HUDEP-2 (cell line): ENCODE results near the gene SLAMF8.

Experiments used
- DNase-seq, 76 experiments: peaks; one replicate each; lab custom pipeline; 2025; ENCODE audit not compliant: unreplicated experiment in 76 of 76; lab: John Stamatoyannopoulos, UW

Gene SLAMF8

DNA sequence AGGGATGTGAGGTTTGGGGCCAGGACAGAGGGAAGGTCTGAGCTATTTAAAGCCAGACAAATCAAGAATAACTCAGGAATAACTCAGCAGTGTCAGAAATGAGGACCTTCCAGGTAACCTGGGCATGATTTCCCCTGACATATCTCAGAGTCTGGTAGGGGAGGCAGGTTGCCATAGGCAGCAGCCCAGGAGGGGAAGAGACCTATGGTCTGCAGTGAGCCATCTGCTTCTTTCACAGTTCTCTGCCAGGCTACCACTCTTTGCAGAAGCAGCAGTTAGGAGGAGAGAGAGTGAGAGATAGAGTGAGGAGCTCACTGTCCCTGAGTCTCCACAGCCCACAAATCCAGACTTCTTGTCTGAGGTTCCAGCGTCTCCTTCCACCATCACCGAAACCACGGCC is 42.1 kb downstream of the SLAMF8 start:
- DNase-seq: no peak

DNA sequence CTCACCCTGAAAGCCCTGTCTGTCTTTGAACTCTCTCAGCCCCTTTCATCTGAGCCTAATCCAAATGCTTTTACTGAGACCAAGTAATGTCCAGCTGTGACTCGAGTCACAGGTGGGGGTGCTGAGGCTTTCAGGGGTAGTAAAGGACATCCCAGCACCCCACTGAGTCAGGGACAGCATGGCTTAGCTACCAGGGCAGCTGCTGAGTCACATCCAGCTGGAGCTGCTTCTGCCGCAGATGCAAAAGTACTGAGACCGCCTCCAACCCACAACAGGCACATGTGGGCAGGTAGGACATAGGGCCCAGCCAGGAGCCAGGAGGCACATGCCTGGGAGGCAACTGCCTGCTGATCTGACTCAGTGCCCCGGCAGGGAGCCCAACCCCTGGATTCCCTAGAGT is 42.5 kb downstream of the SLAMF8 start:
- peak in 1 of 76 experiments; percentile 5 for DNase-seq

DNA sequence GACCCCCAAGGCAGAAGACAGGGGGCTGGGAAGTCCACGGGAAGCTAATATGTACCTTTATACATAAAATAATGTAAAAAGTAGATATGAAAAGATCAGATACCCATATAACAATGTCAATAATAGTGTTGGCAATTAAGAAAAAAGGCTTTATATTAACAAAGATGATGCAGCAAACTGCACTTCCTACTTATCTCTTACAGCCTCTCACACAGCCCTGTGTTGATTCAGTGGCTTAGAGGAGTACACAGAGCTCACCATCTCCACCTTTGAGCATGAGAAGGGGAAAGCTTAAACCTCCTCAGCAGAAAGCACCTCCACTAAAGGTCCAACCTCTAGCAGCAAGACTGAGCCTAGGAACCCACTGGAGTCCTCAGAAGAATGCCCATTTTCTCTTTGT is 42.9 kb downstream of the SLAMF8 start:
- no peak for DNase-seq

DNA sequence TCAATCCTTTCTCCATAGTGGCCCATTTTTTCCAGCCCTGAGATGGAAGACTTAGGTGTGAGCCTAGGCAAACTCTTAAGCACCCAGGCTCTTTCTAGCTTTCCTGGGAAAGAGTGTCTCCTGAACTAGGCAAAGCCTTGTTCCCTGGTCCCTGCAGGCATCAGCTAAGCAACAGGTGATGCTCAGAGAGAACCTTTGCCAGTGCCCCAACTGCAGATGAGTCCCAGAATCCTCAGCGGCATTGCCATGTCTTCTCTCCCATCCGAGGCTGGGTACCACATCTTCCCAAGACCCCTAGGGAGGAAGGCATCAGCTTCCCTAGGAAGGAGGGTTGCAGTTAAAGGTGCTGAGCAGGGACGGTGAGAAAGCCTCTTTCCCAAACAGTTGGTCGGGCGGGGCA is 44.0 kb downstream of the SLAMF8 start:
- DNase-seq: no peak

DNA sequence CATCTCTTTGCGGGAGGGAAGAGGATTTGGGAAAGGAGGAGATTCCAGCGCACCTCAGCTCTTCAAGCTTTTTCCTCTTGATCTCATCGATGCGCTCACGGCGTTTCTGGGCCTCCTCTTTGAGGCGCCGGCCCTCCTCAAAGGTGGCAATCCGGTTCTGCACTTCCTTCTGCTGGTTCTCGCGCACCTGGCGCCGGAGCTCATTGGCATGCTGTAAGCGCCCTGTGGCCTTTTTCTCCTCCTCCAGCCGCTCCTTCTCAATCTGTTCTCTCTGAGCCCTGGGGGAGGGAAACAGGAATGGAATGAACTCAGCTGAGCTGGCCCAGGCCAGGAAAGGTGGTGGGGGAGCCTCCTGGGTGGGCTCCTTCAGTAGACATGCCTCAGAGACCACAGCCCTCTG is 46.2 kb downstream of the SLAMF8 start:
- DNase-seq: no peak

DNA sequence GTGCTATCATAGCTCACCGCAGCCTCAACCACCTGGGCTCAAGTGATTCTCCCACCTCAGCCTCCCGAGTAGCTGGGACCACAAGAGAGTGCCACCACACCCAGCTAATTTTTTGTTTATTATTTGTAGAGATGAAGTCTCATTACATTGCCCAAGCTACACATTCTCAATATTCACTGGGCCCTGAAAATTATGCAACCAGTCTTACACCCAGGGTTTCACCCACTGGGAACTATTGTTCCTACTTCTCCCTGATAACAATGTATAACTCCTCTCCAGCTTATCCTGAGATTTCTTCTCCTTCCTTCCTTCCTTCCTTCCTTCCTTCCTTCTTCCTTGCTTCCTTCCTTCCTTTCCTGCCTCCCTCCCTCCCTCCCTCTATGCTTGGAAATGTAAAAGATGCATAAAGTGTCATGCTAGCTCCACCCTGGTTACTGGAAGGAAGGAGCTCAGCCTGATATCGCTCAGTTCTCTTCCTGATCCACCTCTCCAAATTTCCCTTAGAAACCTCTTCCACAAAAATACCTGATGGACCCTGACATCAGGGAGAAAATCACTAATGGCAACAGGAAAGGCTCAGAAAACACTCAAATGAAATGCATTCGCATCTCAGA is 47.0 kb downstream of the SLAMF8 start:
- no peak for DNase-seq

DNA sequence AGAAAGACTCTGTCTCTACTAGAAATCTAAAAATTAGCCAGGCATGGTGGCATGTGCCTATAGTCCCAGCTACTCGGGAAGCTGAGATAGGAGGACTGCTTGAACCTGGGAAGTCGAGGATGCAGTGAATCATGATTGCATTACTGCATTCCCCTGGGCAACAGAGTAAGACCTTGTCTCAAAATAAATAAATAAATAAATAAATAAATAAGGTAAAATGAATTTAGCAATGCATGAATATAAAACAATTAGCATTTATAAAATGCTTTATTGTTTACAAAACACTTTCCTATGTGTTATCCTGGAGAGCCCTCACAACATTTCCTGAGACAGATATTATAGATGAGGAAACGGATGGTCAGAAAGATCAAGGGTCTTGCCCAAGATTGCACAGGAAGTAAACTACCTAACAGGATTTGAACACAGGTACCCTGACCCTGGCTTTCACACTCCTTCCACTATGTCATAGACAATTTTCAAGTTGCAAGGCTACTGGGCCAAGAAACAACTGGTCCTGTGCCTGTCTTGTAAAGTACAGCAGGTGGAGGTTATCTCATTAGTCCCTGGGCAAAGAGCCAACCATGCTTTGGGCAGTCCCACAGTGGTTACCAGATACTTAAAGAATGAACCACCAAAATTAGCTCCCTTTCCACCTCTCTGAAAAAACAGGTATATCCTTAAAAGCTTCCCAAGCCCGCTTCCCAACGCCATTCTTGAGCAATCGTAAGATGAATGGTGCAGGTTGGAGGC is 51.2 kb downstream of the SLAMF8 start:
- peak in 3 of 76 experiments; percentile 8 to 12 (median 9) for DNase-seq

DNA sequence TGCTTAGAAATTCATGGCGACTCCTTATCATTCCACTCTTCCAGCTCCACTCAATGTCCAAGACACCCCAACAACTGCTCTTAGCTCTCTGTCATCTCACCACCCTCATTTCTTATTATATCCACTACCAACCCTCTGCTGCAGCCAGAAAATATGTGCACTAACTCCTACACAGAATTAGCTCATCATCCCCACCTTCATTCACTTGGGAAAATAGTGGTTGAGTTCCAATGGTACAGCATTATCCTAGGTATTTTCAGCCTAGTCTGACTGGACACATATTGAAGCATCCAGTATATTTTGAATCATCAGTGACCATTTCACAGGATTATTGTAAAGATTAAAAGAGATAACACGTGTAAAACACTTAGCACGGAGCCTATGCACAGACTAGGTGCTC is 52.5 kb downstream of the SLAMF8 start:
- DNase-seq: no peak

DNA sequence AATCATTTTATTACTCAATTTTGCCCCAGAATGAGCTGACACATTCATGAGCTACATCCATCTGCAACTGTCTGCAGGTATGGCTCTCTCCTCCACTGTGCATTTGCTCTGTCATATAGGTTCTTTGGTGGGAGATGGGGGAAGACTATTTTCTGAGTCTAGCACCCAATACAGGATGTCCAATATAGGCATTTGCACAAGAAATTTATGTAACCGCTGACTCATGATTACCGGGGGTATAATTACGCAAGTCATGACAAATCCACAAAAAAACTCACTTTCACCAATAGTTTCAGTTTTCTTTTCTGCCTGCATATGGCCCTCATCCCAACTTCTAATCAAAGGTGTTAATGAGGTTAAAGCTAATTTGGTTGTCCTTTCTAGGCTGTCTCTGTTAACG is 53.3 kb downstream of the SLAMF8 start:
- DNase-seq: no peak

DNA sequence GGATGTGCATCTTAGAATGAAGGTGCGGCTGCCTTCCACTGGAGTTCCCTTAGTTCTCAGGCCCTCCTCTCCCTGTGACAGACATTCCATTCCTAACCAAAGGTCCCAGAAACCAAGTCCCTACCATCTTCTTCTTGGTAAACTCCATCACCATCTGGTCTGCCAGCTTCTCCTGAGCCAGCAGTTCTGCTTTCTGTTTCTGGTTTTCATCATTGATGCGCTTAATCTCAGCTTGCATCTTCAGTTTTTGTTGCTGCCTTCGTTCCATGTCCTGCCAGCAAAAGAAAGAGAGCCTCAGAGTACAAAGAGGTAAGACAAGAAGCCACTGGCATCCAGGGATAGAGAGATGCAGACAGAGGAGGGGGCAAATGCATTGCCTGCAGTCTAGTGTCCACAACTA is 53.8 kb downstream of the SLAMF8 start:
- no peak for DNase-seq

DNA sequence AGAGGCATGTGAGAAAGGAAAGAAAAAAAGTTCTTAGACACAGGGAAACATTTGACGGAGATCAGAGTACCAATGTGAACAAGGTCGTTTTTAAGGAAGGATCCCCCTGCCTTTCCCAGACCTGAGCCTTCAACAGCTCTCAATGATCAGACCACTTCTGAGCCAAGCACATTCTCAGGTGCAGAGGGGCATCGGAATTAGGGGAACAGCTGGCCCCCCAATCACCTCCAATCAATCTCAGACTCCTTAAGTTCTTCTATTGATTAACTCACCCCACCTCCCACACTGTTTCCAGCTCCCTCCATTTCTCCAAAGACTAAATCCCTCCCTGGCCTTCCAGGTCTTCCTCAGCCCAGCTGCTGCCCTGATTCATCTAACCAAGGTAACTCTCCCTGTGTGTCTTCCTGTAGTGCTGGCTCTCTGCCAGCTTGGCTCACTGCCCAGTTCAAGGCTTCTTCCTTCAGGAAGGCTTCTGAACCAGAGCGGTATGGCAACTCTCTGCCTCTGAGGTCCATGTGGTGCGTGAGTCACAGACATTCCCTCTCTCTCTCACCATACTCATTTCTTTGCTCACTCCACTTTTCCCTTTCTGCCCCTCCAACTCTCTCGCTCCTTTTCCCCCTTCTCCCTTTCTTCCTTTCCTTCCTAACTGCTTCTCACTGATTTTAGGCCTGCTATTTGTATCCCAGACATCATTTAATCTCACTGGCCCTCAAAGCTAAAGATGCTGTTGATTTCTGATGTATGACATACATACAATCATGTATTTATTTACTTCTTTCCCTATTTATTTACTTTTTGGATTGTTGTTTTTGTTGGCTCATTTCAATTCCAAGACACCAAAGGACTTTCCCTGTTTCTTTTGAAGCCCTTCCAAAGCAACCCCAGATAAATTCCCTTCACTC is 55.2 kb downstream of the SLAMF8 start:
- DNase-seq: peak in 7 of 76 experiments; percentile 2 to 26 (median 15)

DNA sequence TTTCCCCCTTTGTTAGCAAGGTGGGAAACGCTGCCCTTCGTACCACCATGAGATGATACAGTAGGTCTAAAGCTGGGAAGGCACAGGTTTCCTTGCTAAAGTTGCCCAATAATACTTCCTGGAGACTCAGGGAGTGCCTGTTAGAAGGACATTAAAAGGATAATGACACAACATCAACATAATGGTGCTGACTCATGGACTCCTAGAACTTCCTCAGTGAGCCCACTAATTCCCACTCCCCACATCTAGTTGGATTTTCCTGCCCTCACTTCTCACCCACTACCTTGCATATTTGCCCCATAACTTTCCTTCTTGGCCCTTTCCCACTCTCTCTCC is 55.8 kb downstream of the SLAMF8 start:
- no peak for DNase-seq

DNA sequence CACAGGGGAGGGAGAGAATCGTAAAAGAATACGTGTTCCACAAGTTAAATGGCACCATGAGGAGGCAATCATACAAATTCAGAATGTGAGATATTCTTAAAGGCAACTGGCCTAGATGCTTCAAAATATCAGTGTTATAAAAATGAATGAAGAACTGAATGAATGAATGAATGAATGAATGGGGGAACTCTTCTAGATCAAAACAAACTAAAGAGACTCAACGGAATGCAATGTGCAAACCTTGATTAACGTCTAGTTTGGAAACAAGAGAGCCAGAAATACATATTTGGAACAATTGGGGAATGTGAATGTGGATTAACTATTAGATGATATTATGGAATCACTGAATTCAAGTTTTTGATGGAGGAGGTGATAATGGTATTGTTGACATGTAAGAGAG is 56.5 kb downstream of the SLAMF8 start:
- DNase-seq: no peak

DNA sequence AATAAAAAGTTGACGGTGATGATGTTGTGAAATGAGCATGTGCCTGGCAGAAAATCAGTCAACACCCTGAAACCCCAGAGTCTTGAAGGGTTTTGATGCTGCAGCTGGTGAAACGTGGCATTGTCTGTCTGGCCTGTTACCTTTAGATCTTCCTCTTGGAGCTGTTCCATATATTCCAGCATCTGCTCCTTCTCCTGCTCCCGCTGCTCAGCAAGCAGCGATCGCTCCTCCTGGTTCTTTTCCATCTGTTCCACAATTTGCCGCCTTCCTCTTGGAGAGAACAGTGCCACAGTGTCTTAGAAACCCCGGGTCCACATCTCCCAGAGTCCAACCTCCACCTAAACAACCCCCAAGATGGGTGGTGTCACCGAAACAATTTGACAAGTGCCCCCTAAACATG is 57.6 kb downstream of the SLAMF8 start:
- DNase-seq: no peak
